BE2C (cell line): ENCODE data around the gene PTPRCAP.
A peak's percentile ranks its signal among the peaks of the same experiment; 100 is the strongest.

Source experiments
- DNase-seq: peaks from one replicate; pipeline ENCODE4 v3.0.0-alpha.2; 2020
- H3K27me3 ChIP-seq: fragments of 250-450 bp; sonication (Bioruptor Pico); 2 replicates; pipeline ENCODE4 v1.5.1; 2020; ENCODE audit warnings: mild to moderate bottlenecking
- H3K36me3 ChIP-seq: fragments of 250-450 bp; sonication (Bioruptor Pico); 2 replicates; pipeline ENCODE4 v1.5.1; 2020; ENCODE audit warnings: mild to moderate bottlenecking
- H3K4me1 ChIP-seq: fragments of 250-450 bp; sonication (Bioruptor Pico); 2 replicates; pipeline ENCODE4 v1.5.1; 2020
- H3K4me3 ChIP-seq: 2 replicates; pipeline ENCODE4 v1.5.1; 2011; ENCODE audit warnings: low read depth, low read length
- H3K9me3 ChIP-seq: fragments of 250-450 bp; sonication (Bioruptor Pico); 2 replicates; pipeline ENCODE4 v1.5.1; 2020
- TF ChIP-seq, protein P1 (sequence below): IDR thresholded peaks from 2 replicates; pipeline ENCODE4 v1.5.1; 2012; ENCODE audit warnings: mild to moderate bottlenecking, low read depth, low read length

Gene PTPRCAP

DNA sequence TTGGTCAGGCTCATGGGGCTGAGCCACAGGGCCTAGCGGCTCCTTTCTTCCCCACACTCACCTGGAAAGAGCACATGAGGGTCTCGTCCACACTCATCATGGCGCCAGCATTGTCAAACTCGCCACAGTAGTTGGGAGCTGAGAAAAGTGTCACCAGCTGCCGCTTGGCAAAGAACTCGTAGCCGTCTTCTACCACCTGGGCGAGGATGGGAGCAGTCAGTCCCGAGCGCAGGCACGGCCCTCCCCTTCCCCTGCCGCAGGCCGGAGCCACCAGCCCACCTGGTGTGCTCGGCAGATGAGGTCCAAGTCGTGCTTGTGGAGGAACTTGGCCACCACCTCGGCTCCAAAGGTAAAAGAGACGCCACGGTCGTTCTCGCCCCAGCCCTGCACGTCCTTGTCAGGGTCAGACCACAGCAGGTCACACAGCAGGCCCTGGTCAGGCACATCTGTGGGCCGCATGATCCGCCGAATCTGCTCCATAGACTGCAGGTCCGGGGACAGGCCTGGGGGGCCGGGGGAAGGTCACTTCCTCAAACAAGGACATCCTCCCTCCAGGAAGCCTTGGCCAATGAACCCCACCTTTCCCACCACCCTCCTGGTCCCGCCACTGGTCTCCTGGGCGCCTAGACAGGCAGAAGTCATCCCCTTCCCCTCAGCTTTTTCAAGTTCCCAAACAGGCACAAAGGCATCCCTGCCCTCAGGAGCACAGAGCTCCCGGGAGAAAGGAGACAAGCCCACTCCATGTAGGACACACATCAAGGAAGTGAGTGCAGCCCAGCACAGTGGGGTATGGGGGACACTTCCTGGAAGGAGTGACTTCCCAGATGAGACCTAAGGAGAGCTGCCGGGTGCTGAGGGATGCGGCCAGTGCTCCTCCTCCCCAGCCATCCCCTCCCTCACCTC, 38.6 kb downstream of the PTPRCAP start:
- H3K9me3 ChIP-seq, result no peaks in the 10 kb centered on the region
- TF ChIP-seq, protein P1, sequence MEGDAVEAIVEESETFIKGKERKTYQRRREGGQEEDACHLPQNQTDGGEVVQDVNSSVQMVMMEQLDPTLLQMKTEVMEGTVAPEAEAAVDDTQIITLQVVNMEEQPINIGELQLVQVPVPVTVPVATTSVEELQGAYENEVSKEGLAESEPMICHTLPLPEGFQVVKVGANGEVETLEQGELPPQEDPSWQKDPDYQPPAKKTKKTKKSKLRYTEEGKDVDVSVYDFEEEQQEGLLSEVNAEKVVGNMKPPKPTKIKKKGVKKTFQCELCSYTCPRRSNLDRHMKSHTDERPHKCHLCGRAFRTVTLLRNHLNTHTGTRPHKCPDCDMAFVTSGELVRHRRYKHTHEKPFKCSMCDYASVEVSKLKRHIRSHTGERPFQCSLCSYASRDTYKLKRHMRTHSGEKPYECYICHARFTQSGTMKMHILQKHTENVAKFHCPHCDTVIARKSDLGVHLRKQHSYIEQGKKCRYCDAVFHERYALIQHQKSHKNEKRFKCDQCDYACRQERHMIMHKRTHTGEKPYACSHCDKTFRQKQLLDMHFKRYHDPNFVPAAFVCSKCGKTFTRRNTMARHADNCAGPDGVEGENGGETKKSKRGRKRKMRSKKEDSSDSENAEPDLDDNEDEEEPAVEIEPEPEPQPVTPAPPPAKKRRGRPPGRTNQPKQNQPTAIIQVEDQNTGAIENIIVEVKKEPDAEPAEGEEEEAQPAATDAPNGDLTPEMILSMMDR, result no peak
- H3K4me3 ChIP-seq, result no peak overlapping the region
- H3K4me1 ChIP-seq, result peaks cover 12% of the 10 kb centered on the region
- no peak for DNase-seq
- H3K36me3 ChIP-seq, result peaks cover 41% of the 10 kb centered on the region
- no peaks in the 10 kb centered on the region for H3K27me3 ChIP-seq

DNA sequence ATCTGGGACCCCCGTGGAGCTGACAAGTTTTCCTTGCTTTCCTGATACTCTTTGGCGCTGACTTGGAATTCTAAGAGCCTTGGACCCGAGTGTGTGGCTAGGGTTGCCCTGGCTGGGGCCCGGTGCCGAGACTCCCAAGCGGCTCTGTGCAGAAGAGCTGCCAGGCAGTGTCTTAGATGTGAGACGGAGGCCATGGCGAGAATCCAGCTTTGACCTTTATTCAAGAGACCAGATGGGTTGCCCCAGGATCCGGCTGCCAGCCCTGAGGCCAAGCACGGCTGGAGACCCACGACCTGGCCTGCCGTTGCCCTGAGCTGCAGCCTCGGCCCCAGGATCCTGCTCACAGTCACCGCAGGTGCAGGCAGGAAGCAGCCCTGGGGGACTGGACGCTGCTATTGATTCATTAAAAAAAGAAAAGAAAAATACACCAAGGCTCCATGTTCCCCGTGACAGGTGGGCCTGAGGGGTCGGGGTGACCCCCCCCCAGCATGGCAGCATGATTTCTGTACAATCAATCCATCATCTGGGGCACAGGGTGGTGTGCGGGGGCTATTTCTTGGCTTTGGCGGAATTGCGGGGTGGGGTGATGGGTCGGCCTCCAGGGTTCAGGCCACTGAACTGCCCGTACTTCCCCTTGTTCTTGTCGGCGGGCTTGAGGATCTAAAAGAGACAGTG, 39.4 kb downstream of the PTPRCAP start:
- H3K27me3 ChIP-seq, result no peaks in the 10 kb centered on the region
- no peaks in the 10 kb centered on the region for H3K9me3 ChIP-seq
- H3K36me3 ChIP-seq, result peaks cover 47% of the 10 kb centered on the region
- no peak overlapping the region for H3K4me3 ChIP-seq
- TF ChIP-seq, protein P1, result no peak
- peaks cover 12% of the 10 kb centered on the region for H3K4me1 ChIP-seq
- no peak for DNase-seq

DNA sequence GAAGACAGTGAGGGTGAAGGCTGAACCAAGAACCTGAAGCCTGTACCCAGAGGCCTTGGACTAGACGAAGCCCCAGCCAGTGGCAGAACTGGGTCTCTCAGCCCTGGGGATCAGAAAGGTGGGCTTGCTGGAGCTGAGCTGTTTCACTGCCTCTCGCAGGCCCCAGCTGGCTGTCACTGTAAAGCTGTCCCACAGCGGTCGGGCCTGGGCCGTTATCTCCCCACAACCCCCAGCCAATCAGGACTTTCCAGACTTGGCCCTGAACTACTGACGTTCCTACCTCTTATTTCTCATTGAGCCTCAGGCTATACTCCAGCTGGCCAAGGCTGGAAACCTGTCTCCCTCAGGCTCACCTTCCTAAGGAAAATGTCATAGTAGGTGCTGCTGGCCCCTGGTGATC, 39.9 kb downstream of the PTPRCAP start:
- no peak overlapping the region for H3K4me3 ChIP-seq
- TF ChIP-seq, protein P1, result no peak
- no peaks in the 10 kb centered on the region for H3K27me3 ChIP-seq
- H3K9me3 ChIP-seq, result no peaks in the 10 kb centered on the region
- peak; percentile 51 for DNase-seq
- H3K4me1 ChIP-seq, result peaks cover 12% of the 10 kb centered on the region
- peaks cover 47% of the 10 kb centered on the region for H3K36me3 ChIP-seq

DNA sequence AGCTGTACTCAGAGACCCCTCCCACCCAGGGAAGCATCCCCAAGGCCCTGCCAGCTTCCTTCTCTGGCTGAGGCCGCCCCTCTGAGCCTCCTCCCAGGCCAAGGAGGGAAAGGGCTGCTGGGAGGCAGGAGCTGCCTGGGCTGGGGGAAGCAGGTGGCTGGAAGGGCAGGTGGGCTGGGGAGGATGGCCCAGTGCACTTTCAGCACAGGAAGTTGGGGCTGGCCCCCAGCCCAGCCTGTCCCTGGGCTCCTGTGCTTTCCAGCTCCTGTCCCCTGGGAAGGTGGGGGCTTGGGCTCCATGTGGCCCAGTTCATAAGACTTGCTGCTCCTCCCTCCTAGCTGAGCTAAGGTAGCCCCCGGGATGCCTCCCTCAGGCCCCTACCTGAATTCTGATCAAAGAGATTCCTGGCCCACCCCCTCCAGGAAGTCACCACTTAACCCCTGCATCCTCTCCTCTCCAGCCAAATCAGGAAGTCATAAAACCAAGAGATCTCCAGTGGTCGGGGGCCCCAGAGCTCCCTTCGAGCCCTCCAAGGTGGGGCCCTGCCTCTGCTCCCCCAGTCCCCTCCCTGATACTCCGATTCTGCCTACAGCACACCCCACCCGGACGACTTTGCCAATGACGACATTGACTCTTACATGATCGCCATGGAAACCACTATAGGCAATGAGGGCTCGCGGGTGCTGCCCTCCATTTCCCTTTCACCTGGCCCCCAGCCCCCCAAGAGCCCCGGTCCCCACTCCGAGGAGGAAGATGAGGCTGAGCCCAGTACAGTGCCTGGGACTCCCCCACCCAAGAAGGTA, 40.7 kb downstream of the PTPRCAP start:
- Histone ChIP-seq H3K4me3 (no peak overlapping the region), H3K9me3 (no peaks in the 10 kb centered on the region), H3K27me3 (no peaks in the 10 kb centered on the region), H3K36me3 (peaks cover 47% of the 10 kb centered on the region), H3K4me1 (peaks cover 12% of the 10 kb centered on the region)
- TF ChIP-seq, protein P1, result no peak
- DNase-seq, result no peak

DNA sequence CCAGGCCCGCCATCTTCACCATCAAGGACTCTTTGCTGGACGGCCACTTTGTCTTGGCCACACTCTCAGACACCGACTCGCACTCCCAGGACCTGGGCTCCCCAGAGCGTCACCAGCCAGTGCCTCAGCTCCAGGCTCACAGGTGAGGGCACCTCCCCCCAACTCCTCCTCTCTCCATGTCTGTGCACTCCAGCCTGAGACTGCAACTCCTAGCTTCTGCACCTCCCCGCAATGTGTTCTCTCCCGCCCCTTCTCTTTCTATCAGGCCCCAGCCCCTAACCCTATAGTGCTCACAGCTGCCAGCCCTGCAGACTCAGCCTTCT, 41.3 kb downstream of the PTPRCAP start:
- TF ChIP-seq, protein P1, result no peak
- Histone ChIP-seq H3K9me3 (no peaks in the 10 kb centered on the region), H3K36me3 (peaks cover 49% of the 10 kb centered on the region), H3K27me3 (no peaks in the 10 kb centered on the region), H3K4me1 (peaks cover 12% of the 10 kb centered on the region), H3K4me3 (no peak overlapping the region)
- DNase-seq, result no peak
